Islet of Langerhans (tissue), 1 donor: ENCODE data around the gene PFKP.

Experiments
- FAIRE-seq: peaks from one replicate; lab custom pipeline; 2011; peaks lifted over from hg19 to GRCh38; lab: Jason Lieb, UNC

PFKP gene

DNA sequence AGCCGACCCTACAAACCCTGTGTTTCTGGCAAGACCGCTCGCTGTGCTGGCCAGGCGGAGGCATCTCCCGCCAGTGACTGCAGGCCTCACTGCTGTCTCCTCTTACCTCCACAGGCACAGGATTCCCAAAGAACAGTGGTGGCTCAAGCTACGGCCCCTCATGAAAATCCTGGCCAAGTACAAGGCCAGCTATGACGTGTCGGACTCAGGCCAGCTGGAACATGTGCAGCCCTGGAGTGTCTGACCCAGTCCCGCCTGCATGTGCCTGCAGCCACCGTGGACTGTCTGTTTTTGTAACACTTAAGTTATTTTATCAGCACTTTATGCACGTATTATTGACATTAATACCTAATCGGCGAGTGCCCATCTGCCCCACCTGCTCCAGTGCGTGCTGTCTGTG, 69.0 kb downstream of the PFKP start:
- peak; percentile 66 for FAIRE-seq

DNA sequence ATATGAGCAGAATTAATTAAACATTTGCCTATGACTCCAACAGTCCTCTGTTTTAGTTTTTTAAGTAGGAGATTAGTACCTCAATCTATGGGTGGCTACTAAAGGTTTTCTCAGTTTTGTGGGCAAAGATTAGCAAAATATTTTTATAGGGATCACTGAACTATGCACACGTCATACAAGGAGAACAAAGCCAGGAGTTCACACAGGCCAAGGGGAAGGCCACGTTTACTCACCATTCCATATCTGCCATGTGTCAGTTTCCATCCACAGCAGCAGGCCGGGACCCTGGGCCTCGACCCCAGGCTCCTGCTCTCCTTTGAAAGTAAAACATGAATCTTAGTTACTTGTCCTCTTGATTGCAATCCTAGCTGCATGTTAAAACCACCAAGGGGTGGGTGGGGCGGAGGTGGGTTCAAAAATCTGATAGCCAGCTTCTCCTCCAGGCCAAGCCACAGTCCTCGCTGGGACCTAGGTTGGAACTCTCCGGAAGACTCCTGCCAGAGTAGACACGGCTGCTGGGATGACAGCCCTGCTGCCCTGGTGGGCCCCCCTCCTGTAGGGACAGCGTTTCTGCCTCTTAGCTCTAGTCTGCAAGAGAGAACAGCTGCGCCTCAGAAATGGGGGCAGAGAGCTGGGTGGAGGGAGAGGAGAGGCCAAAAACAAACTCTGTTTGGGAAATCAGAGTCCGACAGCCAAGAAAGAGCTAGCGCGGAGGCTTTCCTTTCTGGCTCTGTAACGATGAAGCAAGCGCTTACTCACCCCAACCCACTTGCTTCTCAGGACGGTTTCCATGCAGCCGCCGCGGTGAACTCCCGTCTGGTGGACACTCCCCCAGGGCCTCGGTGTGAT, 69.6 kb downstream of the PFKP start:
- no peak for FAIRE-seq

DNA sequence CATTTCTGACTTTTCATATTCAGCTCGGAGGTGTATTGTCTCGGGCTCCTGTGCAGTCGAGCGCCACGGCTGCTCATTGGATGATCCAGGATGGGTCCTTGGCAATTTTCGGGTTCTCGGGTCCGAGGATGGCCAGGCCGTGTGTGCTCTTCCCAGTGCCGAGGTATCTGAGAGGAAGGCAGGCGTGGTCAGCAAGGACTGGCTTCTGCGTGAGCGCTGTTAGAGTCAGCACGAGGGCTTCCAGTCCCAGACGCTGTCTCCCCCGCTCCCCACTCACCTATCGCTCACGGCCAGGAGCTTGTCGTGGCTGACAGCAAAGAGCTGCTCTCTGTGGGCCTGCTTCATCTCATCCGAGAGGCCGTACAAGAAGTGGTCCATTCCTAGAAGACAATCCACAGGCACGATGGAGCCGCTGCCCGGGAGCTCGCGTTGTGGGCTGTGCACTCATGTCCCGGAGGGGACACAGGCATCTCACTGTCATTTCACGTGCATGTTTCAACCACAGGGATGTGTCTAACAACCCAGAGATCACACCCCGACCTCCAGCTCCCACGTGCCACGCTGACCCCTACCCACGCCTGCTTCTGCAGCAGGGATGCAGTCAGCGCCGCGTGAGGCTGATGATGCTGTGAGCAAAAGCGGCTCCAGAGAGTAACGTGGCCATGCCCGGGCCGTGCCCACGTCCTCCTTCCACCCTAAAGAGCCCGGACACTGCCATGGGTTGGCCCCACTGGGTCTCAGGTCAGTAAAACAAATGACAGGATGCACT, 70.8 kb downstream of the PFKP start:
- FAIRE-seq, result no peak

DNA sequence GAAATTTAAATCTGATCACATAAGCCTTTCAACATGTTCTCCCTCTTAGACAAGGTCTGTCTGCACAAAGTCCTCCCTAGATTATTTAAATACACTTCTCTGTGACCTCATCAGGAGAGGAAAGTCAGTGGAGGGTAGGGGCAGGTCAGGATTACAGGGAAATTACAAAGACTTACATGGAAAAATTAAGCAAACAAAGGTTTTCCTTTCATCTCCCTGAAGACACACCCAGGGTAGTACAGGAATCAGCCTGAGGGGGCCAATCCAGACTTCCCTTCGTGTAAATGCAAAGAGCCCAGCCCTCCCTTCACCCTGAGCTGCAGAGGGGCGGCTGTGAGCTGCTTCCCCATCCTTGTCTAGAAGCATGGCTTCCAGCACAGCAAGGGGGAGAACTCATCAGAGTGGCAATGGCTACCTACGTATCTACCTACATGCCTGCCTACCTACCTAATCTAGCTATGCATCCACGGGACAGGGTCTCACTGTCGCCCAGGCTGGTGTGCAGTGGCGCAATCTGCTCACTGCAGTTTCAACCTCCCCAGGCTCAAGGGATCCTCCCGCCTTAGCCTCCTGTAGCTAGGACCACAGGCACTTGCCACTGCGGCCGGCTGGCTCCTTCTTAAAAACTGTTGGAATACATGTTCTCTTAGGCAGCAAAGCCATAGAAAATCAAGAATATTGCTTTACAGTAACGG, 72.0 kb downstream of the PFKP start:
- FAIRE-seq, result no peak

DNA sequence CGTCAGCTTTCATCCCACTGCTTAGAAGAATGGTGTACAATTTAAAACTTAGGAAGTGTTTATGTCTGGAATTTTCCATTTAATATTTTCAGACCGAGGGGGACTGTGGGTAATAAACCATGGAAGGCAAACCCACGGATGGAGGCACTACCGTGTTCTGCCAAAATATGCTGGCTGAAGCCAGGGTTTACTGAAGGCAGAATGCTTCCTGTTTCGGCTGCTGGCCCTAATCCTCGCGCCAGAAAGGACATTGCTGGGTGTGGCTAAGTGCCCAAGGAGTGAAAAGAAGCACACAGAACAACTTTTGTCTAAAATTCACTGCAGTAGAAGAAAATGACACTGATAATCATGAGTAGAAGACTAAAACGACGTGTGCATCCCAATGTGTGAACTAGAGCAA, 72.9 kb downstream of the PFKP start:
- no peak for FAIRE-seq

DNA sequence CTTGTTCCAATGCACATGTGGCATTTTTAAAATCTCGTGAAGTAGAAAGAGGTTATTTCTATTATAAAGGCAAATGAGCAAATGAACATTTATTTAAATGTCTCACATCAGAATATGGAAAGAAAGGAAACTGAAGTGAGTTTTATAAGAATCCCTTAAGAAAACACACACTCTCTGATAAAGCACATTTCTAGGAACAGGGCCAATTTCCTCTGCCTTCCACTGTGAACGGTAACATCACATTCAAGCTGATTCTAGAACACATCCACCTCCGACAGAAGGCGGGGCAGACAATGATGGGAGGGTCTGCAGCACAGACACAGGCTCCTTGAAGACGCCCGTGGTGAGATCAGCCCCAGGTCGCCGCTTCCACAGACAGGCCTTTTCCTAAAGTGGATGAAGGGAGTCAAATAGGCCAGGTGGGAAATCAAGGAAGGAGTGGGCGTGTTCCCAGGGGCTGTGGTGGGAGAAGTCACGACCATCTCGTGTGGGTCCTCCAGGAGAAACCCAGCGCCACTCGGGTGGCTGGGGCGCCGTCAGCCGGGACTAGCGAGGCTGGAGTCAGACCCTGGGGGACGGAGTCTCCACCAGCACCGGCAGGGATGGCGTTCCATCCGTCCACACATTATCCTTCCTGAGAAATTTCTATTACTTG, 74.1 kb downstream of the PFKP start:
- FAIRE-seq, result no peak

DNA sequence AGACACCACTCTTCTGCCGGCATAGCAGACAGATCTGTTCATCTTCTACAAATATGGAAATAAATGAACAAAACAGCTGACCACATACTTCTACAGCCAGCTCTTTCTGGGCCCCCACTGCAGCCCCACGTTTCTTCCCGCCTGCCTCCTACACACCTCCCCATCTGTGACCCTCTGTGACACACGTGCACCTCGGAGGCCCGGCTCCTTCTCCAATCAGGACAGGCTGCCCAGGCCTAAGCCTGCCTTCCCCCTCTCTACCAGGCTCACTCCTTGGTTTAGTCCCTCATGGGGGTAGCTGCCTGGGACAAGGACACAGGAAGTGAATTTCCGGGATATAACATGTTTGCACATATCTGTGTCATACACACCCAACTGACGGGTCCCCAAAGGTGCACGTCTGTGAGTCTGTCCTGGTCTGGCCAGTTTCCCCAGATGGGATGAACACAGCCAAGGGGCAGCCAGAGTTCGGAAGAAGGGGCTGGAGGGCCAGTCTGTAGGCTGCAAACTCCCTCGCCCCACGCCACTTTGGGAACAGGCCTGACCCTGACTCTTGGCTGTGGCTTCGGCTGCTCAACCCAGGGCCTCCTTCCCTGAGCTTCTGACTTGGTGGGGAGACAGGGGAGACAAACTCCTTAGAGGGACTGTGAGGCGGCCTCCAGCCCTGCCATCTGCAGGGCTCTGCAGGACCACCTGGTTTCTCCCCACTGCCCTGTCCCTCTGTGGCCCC, 75.0 kb downstream of the PFKP start:
- FAIRE-seq, result no peak

DNA sequence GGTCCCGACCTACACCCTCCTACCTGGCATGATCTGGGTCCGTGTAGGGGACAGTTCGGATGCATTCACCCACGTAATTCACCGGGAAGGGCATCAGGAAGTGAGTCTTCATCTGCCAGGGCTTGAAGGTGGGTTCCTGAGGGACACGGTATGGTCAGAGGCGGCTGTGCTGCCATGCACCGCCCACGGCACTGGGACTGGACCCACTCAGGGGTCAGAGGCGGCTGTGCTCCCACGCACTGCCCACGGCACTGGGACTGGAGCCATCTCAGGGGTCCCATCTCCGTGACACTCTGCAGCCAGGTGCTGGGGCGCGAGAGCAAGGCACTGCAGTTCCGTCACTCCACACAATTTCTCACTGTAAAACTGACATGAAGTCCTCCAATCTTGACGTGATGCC, 76.0 kb downstream of the PFKP start:
- no peak for FAIRE-seq

DNA sequence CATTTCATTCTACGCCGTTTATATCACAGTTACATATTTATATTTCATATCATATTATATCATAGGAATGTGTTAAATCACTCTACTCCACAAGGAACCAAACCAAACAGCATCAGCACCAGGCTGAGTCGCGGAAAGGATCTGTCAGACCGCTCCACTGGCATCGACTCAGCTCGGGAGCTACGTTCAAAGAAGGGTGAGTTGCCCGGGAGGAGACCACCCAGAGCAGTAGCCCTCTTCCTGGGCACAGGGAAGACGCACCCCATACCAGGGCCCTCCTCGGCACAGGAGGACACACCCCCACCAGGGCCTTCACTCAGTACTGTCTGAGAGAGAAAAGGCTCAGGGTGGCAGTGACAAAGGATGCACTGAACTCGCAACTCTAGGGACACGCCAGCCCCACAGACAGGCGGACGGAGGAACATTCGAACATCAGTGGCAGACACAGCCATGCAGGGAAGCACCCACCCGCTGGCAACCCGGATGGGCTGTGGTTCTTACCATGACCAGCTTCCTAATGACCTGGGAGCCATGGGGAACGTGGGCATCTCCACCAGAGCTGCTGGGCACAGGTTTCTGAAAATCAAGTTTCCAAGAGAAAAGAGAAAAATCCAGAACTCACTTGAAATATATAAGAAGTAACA, 76.6 kb downstream of the PFKP start:
- no peak for FAIRE-seq

DNA sequence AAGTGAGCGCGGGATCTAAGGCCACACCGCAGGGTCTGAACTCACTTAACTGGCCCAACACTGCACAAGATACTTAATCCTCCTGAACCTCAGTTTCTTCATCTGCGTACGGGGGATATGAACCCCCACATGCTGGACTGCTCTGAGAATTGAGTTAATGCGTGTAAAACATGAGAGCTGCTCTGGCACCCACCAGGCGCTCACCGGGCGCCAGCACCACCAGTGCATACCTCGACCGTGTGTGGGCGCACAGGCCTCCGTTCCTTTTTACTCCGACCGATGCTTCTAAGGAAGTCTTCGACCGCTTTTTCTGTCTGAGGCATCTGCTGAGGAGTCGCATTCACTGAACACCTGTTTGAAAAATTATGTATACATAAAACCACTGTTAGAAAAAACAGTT, 78.0 kb downstream of the PFKP start:
- FAIRE-seq, result no peak

DNA sequence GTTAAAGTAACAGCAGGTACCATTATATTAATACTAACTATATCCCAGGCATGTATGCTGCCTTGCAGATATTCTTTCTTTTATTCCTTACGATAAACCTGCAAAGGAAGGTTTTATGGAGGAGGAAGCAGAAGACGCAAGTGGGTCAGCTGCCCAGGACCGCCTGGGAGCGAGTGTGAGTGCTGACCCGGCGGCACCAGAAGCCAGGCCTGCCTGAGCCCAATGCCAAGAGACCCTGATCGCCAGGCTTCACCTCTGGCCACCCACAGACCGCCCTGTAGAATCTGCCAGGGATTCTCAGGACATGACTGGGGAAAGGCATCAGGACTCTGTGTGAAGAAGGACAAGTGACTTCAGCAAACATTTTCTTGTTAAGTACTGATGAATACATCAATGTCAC, 78.9 kb downstream of the PFKP start:
- no peak for FAIRE-seq

DNA sequence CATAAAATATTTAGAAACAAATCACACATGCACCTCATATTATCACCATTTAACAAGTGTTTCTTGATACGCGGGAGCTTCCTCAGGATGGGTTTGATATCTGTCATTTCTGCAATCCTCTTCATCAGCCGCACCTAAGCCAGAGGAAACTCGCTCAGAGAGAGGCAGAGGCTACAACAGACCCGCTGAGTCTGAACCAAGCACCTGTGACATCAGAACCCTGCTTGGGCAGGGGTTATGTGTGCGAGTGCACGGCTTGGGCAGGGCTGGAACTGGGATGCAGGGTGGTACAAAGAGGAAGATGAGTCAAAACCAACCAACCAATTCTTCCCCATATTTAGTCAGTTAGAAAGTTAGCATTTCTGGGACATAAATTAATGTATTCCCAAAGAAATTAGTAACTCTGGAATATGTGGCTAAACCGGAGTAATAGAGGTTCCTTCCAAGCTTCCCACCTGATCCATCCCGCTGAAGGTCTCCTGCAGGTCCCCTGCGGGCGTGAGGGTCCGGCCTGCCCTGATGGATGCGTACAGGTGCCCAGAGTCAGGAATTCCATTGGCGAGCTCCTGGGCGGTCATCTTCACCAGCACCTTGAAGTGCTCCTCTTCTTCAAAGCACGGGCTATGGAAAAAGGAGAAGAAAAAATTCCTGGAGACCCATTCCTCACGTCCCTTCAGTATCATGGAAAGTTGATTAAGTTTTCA, 79.9 kb downstream of the PFKP start:
- no peak for FAIRE-seq

DNA sequence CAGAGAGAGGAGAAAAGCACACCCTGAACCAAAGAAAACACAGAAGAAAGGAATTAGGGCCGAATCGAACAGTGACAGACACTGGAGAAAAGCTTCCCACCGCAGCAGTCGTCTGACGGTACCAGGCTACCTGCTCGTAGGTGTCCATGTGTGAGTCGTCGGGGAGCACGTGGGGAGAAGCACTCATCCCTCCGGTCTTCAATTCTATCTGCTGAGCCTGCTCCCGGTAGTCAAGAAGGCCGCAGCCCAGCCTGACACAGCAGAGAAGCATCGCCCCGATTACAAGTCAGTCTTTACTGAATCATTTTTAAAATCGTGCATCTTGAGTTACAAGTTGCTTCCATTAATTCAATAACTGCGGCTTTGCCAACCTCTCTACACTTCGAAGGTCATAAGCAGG, 80.7 kb downstream of the PFKP start:
- FAIRE-seq, result no peak

DNA sequence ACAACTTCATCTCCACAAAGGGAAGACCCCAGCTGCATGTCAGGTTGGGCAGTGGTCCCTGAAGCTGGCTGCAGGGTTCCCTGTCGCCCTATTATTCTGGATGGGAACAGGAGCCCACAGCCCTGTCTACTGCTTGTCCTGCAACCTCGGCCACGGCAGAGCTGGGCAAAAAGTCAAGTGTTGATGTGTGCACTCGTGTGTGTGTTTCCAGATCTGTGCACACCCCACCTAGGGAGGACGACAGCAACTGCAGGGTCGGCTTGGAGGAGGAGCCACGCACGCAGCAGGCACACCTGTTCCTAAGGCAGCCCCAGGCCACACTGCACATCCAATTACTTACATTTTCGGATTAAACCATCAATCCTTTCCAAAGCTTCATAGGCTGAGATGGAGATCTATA, 81.6 kb downstream of the PFKP start:
- no peak for FAIRE-seq

DNA sequence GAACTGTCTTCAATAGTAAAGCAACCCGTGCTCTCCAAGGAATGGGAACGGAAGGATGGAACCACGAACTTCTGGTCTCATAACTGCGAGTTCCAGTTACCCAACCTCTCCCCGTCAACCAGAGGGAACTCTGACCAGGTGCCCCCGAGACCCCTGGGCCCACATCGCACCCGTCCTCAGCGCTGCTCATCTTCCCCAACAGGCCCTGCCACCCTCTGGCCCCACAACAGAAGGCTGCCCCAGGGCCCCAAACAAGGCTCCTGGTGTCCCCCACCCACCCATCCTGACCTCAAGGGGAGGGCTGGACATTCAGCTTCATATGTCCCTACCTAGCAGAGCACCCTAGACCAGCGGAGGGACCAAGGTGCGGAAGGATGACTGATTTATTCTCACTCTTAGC, 82.6 kb downstream of the PFKP start:
- no peak for FAIRE-seq

DNA sequence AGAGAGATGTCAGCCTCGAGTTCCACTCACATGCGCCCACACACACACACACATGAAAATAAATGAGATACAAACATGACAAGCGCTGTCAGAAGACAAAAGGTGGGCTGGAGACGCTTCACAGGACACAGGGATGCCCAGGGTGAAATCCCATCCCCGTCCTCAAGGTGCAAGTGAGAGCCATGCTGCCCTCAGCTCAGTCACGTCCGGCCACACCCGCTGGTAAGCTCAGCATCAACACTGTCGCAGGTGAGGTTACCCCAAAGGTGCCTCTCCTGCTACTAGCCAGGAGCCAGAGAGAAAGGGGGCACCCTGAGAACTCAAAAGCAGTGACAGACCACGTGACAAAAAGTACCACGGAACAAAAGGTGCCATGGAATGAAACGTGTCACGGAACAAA, 83.0 kb downstream of the PFKP start:
- FAIRE-seq, result no peak

DNA sequence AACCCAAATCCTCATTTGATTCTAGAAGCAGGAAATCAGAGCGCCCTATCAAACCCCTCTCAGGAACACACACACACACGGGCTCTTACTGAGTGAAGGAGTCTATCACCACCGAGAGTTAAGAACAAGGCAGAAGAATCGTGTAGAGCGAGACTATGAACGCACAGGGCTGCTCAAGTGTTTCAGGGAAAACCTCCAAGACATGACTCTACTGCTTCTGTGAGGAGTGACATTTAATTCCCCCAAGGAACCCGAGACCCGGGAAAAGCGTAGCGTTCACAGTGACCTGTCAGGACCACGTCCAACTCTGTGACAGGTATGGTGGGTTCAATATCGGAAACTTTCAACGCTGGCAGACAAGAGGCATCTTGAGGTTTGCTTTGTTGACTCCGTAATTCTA, 83.6 kb downstream of the PFKP start:
- no peak for FAIRE-seq

DNA sequence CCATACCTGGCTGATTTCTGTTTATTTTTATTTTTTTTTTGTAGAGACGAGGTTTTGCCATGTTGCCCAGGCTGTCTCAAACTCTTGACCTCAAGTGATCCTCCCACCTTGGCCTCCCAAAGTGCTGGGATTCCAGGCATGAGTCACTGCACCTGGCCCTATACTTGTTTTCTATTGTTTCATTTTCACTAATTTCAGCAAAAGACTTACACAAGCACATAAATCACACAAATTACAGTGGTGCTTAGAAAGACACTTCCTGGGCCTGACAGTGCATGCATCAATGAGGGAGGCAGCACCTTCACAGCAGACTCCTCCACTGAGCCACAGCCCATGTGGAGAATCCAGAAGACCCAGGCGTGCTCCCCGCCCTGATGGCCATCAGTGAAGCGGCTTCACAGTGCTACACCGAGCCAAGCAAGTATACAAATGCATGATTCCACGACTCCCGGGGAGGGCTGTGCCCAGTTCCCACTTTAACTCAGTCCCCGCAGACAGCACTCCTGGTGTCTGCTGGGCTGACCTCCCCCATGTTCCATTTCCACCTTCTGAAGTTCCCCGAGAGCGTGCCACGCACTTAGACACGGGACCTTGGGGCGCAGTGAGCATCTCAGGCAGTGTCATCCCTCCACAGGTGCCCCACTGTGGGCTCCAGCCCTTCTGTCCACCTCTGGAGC, 84.7 kb downstream of the PFKP start:
- no peak for FAIRE-seq

DNA sequence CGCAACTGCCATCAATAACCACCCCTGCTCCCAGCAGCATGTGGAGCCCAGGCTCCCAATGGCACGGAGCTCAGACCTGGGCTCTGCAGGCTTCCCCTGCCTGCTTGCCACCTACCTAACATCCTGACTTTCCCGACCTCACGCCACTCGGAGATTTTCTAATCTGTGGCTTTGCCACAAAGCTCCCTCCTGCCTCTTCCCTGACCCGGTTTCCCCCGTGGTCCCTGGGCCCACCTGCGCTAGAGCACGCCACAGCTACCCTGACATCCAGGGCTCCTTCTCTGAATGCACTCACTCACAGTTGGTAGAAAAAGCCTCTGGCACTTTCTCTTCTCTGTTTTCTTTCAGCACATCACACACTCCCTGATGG, 85.2 kb downstream of the PFKP start:
- FAIRE-seq, result no peak

DNA sequence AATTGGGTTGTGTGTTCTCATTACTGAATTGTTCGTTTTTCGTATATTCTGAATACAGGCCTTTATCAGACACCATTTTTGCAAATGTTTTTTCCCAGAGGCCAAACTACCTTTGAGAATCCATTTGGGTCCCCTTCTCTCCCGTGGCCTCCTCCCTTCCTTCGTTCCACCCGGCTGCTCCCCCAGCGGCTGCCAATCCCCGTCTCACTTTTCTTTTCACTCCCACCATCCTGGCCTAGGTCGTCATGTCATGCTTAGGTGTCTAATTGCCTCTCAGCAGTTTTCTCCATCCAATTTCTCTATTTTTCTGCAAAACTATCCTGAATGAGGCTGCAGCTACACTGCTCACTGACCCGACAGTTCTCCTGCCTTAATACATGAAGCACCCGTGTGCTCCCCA, 87.3 kb downstream of the PFKP start:
- no peak for FAIRE-seq
